Measurements from ENCODE around the gene MCRS1.

Gene MCRS1

DNA sequence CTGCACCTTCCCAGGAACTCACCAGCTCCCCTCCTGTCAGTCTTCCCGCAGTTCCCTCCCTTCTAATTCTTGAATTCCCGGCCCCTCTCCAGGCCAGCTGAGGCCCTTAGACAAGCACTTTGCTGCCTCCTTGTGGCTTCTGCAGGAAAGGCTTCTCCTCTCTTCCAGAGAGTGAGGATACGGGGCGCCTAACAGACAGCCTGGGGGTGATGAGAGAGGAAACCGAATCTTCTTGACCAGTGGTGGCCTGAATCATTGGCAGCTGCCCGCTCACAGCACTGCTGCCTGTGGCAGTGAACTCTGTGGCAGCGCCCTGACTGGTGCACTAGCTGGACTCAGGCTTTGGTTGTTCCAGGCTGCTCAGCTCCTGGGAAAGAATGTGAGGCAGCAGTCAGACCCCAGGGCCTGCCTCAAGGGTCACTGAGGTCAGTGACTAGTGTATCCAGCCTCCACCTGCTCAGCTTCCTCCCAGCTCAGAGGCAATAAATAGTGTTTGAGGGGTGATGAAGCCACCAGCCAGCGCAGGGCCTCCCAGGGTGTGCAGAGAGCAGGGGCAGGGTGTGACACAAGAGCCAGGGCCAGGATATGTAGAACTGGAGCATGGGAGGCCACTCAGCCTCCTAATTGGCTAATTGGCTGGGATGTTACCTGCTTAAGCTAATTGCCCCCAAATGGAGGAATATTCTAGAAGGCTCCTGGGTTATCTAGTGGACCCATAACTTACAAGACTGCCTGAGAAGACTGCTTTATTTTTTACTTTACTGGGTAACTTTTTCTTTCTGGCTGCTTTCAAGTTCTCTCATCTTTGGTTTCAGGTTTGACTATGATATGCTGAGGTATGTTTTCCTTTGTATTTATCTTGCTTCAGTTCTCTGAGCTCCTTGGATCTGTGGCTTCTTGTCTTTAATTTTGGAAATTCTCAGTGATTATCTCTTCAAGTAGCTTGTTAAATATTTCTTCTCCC lies 12.9 kb upstream of the MCRS1 start:
- DNase-seq, result peak; percentile 67

DNA sequence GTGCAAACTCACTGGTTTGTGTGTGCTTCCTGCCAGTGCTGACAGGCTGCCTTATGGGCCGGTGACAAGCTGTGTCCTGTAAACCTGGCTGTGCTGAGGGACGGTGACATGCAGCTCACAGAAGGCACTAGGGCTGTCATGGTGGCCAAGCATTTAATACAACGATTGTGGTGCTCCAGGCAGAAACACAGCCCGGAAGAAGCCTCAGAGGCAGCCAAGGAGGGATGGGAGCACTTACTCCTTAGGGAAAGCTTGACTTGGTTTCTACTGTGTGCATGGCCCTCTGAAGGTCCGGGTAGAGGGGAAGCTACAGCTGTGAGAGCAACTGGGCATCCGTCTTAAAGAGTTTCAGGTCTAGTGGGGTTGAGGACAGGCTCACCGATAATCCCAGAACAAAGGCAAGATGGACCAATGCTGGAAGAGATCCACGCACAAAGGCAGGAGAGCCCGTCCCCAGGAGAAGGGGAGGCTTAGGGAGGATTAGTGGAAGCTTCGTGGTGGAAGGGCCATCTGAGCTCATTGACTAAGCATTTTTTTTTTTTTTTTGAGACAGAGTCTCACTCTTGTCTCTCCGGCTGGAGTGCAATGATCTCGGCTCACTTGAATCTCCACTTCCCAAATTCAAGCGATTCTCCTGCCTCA lies 10.7 kb upstream of the MCRS1 start:
- DNase-seq, result no peak

DNA sequence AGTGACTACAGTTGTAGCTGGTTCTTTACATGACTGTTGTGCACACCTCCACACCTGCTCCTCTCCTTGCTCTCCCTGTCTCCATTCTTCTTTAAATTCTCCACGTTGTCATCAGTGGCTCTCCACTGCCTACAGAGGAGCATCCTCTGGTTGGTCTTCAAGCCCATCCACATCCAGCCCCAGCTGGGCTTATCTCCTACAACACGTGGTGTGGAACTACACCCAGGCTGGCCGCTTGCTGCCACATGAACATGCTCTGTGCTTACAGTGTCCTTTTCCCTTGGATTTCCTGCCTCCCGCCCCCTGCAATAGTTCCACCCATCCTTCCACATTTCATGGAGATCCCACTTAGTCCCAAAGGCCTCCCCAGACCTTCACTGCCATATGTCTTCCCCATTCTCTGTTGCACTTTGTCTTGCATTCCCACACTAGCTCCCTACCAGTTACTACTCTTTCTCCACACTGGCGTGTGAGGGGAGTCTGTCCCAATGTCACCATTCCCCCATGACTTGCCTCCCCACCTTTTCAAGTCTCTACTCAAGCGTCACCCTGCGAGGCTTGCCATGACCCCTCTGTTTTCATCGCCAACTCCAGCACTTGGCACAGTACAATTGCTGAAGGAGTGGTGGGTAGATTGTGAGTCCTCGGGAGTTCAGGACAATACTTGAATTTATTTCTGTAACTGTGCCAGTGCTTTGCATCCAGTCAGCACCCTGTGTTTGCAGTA lies 9.8 kb upstream of the MCRS1 start:
- DNase-seq, result no peak

DNA sequence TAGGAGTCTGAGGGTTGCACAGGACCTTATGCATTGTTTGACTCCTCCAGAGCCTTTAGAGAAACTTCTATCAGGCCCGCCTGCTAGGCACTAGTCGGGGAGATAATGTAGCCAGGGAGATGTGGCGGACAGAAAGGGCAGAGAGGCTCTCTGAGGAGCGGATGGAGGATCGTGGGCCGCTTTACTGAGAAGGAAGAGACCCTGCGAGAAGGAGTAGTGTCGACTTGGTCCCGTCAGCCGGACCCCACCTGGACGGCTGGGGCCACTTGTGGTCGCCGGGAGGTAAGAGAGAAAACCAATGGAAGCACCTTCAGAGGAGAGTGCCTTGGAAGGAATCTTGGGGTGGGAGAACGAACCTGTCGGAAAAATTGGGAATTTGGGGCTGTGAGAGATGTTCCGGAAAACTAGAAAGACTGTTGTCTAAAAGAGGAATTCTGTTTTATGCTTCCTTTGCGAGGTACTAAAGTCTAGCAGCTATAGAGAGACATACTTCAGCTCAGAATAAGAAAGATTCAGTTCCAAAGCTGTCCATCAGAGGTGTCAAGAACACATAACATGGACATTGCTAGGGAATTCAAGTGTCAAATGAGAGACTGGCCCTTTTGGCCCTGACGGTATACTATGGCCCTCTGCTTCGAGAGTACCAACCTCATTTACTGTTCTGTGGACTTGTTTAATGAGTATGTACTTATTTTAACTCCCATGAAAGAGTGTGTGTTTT lies 660 bp upstream of the MCRS1 start:
- no peak for DNase-seq

DNA sequence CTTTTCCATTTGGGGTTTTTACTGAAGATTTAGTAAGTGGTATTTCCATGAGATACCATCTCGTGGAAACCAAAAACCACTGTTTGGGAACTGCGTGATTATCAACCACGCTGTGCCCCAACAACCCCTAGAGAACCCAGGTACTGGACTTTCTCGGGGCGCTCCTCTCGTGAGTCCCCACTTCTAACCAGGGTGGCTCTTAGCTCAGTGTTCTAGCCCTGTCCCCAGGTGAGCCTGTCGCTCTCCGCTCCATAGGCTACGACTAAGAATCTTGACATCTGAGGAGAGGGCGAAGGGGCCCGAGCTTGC lies 686 bp downstream of the MCRS1 start:
- no peak for DNase-seq

DNA sequence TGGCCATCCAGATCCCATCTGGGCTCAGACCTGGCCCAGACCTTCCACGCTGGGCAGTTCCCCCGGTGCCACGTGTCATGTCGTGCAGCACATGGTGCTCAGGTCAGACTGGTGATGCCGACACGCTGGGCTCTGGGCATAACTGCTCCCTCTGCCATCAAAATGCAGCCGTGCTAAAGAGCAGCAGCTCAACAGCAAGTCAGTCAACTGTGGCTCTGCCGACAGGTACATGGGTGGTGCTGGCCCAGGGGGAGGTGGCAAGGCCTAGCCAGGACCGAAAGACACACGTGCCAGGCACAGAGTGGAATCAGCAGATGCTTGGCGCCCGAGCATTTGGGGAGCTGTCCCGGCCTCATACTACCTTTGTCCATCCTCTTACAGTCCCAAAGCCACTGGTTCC lies 1.6 kb downstream of the MCRS1 start:
- no peak for DNase-seq

DNA sequence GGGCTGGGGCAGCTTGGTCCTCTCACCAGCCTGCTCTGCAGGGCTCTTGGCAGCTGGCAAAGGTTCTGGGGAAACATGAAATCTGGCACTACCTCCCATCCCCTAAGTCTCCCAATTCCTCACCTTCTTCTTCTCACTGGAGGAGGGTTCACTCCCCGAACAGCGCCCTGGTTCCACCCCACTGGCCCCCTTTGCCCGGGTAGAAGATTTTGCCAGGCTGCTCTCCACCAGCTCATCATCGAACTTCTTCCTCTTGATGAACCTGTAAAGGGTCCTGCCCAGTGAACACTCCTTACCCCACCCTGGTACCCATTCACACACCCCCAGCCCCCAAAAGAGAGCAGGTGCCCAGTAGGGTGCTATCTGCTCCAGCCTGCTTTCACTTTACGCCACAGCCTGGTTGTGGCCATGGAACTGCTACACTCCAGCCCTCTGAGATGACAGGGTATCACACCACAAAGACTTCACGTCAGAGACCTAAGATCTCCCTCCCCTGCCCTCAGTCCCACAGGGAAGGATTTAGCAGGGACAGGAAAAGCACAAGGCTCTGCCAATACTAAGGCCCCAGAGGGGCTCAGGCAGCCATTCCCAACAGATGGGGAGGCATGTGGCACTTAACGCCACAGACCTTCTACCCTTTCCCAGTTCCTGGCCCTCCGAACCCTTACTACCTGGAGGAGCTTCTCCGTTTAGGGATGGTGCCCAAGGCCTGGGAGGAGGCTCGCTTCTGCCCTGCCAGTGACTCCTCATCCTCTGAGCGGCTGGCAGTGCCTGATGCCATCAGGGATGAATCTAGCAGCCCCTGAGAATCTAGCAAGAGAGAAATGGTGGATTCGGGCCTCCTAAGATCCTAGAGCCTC lies 2.3 kb downstream of the MCRS1 start:
- DNase-seq, result no peak

DNA sequence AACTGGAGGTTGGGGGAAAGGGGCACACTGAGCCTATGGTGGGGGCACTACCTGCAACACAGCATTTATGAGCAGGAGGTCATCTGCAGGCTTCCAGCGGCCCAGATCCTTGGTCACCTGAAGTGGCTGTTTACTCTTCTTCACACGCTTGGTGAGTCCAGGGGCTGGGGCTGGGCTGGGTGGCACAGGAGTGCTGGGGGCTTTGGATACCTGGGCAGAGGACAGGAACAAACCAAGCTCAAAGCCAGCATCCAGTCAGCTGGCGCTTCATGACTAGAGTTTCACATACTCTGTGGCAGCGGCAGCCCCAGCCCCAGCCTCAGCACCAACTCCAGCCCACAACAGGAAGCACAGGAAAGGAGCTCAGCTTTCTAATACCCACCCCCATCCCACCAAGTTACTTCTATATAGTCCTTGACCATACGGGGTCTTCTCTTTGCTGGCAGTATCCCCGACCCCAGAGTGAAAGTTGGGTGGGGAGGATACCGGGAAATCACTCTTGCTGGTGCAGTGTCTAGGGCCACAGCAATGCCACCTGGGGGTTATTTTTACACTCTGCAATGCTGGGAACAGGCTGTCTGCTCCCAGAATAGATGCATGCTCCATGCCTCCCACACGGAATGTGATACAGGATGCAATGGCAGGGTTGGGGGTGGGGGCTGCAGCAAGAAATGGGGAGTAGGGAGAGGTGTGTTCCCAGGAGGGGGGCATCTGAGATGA lies 3.1 kb downstream of the MCRS1 start:
- no peak for DNase-seq

DNA sequence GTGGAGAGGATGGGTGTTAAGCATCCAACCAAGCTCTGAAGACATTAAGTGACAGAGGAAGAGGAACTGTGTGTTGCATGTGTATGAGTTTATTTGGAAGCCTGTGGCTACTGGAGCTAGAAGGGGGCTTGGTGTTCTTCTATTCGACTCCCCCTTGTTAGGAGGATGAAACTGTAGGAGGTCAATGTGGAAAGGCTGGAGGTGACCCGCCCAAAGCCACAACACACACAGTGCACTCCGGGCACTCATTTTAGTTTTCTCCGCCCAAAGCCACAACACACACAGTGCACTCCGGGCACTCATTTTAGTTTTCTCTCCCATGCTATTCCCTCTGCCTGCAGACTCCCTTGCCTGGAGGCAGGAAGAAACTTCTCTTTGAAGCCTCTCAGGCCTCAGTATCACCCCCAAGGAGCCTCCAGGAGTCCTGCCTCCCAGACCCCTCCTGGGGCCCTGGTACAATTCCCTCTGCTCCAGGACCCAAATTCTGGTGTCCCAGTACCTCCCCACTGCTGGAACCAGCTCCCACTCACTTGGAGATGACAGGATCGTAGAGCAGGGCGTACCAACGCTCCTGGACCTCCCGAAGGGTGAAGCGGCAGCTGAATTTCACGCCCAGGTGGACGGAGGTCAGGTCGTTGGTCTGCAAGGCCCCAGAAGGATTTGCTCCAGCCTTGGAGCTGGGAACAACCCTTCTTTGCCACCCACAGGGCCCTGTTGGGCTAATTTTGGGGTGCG lies 3.8 kb downstream of the MCRS1 start:
- no peak for DNase-seq

DNA sequence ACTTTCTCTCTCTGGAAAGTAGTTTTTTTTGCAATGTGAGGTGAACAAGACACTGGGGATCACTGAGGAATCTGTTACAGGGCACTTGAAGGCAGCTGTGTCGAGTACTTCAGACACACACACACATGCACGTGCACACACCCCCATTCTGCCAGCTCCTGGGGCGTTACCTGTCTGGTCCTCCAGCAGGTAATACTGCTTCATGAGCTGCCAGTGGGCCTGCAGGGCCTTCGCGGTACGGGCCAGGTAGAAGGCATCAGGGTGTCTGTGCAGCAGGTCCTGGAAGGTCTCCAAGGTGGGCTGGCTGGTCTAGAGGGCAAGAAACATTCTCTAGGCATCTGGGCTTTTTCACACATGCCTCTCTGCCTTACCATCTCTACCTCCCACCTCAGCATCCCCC lies 5.1 kb downstream of the MCRS1 start:
- DNase-seq, result no peak

DNA sequence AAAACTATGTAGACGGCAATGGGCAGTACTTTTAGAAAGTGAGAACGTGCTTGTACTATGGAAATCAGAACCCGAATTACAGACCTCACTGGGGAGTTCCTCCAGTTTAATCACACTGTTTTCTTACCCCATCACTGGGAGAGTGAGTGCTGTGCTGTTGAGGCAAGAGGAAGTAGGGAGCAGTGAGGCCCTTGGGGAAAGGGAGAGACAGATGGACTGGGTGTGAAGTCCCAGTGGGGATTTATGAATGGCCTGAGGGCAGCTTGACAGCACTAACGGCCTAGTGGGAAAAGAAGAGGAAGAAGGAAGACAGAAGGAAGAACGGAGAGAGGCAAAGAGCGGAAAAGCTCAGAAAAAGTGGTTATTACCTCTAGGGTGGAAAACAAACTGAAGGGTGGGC lies 5.7 kb downstream of the MCRS1 start:
- DNase-seq, result no peak

DNA sequence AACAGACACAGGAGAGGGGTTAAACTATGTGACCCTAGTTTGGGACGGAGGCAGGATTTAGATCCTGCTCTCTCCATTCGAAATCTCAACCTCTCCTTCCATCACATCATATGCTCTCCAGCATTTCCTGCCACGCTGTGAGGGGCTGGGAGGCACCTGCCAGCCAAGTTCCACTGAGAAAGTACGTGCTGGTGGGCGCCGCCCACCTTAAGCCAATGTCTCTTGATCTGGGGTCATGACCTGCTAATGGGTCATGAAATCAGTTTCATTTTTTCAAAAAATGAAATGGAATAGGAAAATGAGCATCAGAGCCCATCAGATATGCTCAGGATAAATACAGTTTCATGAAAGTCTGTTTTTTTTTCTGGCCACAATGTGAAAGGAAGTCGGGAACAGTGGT lies 7.2 kb downstream of the MCRS1 start:
- DNase-seq, result no peak

DNA sequence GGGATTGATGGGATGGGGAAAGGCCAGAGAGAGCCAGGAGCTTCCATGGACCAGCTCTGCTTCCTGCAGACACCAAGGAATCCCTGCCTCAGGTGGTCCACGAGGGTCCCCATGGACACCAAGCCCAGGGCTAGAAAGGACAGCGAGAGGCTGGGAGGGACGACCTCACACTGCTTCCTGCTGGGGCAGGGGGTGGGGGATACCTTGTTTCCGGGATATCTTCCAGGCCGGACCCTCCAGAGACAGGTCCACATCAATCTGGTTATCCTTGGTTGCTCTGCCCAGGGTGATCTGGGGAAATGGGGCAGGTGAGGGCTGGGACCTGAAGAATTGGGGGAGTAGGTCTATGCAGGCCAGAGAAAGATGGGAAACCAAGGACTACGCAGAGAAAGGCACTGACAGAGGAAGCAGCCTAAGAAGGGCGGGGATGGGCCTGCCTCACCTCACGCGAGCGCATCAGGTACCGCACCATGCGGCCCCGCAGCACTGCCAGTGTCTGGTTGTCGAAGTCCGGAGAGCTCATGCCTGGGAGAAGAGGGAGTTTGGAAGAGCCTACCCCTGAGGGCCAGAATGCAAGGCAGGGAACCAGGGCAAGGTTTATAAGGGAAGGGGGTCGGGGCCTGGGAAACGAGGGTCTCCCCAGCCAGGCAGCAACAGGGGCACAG lies 8.8 kb downstream of the MCRS1 start:
- DNase-seq, result no peak

DNA sequence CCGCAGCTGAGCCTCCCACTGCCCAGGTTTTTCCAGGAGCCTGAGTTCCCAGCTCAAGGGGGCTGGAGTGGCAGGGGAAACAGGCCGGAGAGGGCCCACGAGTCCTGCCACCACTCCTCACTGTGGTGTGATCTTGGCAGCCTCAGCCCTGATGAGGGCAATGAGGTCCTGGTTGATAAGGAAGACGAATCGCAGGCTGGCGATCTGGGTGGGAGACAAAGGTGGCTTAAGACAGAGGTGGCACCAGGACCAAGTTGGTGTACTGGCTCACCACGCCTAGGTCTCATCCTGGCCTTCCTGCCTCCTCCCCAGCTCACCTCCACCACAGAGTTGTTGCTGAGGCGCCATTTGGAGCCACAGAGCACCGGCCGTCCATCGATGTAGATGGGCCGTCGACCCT lies 9.4 kb downstream of the MCRS1 start:
- no peak for DNase-seq

DNA sequence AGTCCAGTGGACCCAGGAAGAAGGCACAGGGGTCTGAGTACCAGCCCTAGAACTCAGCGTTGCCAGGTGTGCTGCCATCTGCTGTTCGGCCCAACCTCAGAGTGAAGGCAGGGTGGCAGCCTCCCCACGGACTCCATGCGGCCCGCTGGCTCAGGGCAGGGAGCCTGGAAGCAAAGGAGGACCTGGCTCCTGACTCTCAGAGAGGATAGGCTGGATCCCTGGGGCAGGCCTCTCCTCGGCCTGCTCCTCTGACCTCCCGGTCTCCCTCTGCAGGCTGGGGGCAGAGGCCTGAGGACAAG lies 10.1 kb downstream of the MCRS1 start:
- no peak for DNase-seq

DNA sequence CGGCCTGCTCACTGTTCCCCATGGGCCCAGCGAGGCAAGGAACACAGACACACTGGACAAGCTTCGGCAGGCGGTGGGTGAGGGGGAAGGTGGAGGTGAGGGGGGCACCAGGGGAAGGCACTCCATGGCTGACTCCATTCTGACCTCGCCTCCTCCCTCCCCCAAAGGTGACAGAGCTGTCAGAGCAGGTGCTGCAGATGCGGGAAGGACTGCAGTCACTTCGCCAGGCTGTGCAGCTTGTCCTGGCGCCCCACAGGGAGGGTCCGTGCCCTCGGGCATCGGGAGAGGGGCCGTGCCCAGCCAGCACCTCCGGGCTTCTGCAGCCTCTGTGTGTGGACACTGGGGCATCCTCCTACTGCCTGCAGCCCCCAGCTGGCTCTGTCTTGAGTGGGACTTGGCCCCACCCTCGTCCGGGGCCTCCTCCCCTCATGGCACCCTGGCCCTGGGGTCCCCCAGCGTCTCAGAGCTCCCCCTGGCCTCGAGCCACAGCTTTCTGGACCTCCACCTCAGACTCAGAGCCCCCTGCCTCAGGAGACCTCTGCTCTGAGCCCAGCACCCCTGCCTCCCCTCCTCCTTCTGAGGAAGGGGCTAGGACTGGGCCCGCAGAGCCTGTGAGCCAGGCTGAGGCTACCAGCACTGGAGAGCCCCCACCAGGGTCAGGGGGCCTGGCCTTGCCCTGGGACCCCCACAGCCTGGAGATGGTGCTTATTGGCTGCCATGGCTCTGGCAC lies 10.6 kb downstream of the MCRS1 start:
- no peak for DNase-seq

DNA sequence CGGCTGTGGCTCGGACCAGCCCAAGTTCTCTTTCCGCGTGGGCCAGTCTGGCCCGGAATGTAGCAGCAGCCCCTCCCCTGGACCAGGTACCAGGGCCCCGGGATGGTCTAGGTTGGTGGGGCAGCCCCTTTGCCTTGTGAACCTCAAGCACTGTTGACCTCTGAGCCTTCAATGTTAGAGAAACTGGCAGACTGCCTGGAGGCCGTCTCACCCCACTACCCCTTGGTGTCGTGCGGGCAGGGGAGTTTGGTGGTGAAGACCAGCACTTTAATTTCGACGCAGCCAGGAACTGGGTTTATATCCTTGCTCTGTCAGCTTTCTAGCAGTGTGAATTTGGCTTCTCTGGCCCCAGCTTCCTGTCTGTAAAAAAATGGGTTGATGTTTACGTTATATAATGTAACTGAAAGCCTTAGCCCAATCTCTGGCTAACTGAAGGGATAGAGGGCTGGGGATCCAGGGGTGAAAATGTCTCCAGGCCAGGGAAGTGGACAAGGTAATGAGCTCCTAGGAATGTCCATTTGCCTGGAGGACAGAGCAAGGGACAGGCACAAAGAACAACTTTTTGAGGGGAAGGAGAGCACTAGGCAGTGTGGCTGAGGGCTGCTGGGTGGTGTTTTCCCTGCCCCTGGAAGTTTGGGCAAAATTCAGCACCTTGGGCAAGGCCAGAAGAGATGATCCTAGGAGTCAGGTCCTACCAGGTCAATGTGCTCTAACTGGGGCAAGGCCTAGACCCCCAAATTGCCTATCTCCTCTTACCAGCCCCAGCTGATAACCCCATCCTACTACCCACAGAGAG lies 11.4 kb downstream of the MCRS1 start:
- no peak for DNase-seq

DNA sequence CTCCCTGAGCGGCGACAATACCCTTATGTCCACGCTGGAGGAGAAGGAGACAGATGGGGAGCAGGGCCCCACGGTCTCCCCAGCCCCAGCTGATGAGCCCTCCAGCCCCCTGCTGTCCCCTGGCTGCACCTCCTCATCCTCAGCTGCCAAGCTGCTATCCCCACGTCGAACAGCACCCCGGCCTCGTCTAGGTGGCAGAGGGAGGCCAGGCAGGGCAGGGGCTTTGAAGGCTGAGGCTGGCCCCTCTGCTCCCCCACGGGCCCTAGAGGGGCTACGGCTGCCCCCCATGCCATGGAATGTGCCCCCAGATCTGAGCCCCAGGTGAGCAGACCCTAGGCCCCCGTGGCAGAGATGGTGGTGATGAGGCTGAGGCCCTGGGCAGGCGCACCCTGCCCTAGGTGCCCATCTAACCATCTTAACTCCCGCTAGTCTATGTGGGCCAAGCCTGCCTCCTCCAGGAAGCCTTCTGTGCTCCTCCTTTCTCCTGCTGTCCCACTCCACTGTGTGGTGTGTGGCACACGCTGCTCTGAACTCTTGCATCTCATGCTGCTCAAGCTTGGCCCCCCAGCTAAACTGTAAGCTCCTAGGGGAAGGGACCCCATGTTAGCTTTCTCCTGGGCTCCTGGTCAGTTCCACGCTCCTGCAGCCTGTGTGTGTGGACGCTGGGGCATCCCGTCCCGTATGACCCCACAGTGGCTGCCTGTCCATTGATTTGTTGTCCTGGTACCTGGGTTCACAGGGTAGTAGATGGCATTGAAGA lies 12.1 kb downstream of the MCRS1 start:
- no peak for DNase-seq
